ENCODE results near the gene ATG13.

The ATG13 gene

DNA sequence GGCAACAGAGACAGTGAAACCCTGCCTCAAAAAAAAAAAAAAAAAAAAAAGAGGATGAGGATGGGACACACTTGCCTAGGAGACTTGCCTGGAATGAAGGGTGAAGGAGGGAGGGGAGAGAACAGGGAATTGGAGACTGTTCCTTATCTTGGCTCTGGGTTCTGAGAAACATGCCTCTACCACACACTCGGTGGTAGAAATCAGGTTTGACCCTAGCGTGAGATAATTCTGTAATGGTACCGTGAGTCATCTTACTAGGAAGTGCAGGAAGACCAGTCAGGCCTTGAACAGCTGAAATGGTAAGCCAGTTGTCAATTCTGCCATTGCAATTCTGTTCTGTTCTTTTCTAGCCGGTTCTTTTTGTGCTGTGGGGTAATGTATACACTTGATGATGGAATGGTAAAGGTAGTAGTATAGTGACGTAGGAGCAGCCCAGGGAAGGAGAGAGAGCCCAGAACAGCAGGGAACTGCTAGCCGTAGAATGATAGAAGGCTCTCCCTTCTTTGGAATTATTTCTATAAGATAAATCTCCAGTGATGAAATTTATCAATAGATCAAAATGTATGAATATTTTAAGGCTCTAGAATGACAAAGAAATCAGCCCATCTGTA, 19.6 kb upstream of the ATG13 start:
- TF ChIP-seq, protein P1, sequence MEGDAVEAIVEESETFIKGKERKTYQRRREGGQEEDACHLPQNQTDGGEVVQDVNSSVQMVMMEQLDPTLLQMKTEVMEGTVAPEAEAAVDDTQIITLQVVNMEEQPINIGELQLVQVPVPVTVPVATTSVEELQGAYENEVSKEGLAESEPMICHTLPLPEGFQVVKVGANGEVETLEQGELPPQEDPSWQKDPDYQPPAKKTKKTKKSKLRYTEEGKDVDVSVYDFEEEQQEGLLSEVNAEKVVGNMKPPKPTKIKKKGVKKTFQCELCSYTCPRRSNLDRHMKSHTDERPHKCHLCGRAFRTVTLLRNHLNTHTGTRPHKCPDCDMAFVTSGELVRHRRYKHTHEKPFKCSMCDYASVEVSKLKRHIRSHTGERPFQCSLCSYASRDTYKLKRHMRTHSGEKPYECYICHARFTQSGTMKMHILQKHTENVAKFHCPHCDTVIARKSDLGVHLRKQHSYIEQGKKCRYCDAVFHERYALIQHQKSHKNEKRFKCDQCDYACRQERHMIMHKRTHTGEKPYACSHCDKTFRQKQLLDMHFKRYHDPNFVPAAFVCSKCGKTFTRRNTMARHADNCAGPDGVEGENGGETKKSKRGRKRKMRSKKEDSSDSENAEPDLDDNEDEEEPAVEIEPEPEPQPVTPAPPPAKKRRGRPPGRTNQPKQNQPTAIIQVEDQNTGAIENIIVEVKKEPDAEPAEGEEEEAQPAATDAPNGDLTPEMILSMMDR (IDR thresholded peaks at IDR 0.05; ENCODE audit: borderline replicate concordance, control extremely low read depth, extremely low read depth, insufficient read depth, missing control alignments), result no peak
- in situ Hi-C loops (cut with MboI; ENCODE audit: low sequenced_read_pairs, unreplicated experiment), result no loop called here
- DNase-seq (ENCODE audit: low spot score), result no peak

DNA sequence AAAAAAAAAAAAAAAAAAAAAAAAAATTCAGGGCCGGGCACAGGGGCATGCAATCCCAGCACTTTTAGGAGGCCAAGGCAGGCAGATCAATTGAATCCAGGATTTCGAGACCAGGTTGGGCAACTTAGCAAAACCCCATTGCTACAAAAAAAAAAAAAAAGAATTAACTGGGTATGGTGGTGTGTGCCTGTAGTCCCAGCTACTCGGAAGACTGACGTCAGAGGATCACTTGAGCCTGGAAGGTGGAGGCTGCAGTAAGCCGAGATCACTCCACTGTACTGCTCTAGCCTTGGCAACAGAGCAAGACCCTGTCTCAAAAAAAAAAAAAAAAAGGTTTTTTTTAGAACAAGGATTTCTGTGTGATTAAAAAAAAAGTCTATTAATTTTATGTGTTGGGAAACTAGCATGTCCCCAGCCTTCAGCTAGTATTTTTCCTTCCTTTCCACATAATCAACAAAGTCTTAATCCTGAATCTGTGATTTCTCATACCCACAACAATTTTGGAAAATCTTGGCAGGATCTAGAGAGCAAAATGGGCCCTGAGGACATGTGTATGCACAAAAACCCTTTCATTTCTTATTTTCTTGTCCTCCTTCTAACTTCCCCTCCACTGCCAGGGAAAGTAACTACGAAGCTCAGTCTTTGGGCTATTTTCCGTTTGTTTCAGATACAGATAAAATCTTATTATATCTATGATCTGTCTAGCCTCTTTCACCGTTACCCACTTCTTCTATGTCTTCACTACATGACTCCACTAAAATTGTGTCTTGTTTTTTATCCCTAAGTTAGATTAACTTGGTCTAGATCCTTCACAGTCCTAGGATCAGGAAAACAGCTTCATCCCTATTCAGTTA, 17.8 kb upstream of the ATG13 start:
- in situ Hi-C loops (cut with MboI; ENCODE audit: low sequenced_read_pairs, unreplicated experiment), result no loop called here
- DNase-seq (ENCODE audit: low spot score), result no peak
- TF ChIP-seq, protein P1 (IDR thresholded peaks at IDR 0.05; ENCODE audit: borderline replicate concordance, control extremely low read depth, extremely low read depth, insufficient read depth, missing control alignments), result no peak

DNA sequence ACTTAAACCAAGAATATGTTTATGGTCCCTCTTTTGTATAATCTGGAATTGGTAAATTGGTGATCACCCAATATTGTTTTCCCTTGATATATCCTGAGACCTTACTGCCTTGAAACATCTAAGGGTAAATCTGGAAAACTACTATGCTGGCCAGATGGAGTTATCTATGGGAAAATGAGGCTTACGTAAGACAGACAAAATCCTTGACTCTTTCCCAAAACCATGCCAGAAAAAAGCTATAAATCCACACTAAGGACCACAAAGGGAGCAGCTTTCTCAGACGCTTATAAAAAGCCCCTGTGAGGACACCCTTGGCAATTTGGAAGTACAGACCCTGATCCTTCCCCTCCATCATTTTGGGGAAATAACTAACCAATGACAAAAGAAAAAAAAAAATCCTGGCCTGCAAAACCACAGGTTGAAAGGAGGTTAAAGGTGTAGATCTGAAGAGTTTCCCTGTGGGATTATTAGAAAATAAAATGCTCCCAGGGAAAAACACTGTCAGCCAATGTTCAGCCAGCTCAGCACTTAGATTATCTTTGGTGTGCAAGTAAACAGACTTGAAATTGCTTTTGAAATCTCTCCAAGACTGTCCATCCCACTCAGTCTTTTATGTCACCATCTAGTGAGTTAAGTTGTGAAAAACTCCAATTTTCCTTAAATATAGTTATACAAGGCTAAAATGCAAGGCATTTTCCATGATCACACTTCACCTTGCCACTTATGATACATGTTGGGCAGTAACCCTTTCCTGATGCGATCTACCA, 17.0 kb upstream of the ATG13 start:
- TF ChIP-seq, protein P1 (IDR thresholded peaks at IDR 0.05; ENCODE audit: borderline replicate concordance, control extremely low read depth, extremely low read depth, insufficient read depth, missing control alignments), result no peak
- DNase-seq (ENCODE audit: low spot score), result no peak
- in situ Hi-C loops (cut with MboI; ENCODE audit: low sequenced_read_pairs, unreplicated experiment), result no loop called here

DNA sequence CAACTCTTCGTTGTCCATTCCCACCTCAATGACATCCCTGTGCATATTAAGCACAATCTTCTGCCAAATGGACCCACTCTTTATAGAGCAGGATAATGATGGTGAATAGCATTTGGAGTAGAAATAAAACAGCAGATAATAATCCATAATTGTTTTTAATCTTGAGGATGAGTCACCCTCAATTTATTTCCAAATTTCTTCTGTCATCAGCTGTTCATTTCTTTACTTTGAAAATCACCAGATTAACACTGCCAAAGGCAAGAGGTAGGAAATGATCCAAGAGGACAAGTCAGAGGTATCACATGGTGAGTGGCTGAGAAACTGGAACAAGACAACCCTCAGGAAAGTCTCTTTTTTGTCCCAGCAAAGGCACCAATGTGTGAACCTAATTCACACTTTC, 16.2 kb upstream of the ATG13 start:
- in situ Hi-C loops (cut with MboI; ENCODE audit: low sequenced_read_pairs, unreplicated experiment), result no loop called here
- DNase-seq (ENCODE audit: low spot score), result no peak
- TF ChIP-seq, protein P1 (IDR thresholded peaks at IDR 0.05; ENCODE audit: borderline replicate concordance, control extremely low read depth, extremely low read depth, insufficient read depth, missing control alignments), result no peak

DNA sequence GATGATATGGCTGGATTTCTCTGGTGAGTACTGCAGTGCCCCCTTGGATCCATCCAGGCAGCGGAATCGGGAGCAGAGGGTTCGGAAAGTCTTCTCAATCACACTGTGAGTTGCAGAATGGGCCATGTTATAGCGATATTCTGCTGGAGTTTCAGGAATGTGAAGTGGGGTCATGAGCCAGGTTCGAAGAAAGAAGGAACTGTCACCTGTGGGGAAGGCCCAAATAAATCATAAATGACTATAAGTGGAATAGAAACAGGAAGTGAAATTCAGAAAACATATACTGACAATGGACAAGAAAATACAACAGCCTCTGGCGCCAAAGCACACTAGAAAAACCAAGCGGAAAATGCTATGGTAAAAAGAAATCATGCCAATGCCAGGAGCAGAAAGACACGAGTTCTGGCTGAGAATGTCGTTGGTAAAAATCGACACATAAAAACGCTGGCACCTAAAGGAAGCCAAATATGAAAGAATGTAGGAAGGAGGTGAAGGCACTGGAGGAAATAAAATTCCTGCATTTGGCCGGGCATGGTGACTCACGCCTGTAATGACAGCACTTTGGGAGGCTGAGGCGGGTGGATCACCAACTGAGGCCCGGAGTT, 13.5 kb upstream of the ATG13 start:
- peak; percentile 68 for DNase-seq (ENCODE audit: low spot score)
- in situ Hi-C loops (cut with MboI; ENCODE audit: low sequenced_read_pairs, unreplicated experiment), result no loop called here
- TF ChIP-seq, protein P1 (IDR thresholded peaks at IDR 0.05; ENCODE audit: borderline replicate concordance, control extremely low read depth, extremely low read depth, insufficient read depth, missing control alignments), result no peak

DNA sequence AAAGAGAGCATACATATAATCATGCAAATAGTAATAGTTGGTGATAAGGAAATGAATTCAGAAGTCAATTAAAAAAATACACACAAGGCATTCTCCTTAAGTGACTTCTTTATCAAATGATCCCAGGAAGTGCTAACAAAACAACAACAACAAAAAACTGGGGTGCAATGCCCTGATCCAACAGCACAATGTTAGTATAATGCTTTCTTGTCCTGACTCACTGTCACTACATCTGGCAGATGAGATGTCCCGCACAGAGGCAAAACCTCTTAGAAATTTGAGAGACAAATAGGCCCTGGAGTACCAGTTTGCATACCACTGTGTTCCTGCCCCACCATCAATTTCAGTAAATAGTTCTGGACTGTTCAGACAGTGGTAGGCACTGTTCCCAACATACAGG, 12.6 kb upstream of the ATG13 start:
- in situ Hi-C loops (cut with MboI; ENCODE audit: low sequenced_read_pairs, unreplicated experiment), result no loop called here
- TF ChIP-seq, protein P1 (IDR thresholded peaks at IDR 0.05; ENCODE audit: borderline replicate concordance, control extremely low read depth, extremely low read depth, insufficient read depth, missing control alignments), result no peak
- no peak for DNase-seq (ENCODE audit: low spot score)
